MCF 10A (cell line): ENCODE data around the gene COL5A2. TPM values are rescaled to one million over a fixed set of nuclear protein-coding genes. Genes with fewer than 3 reads are reported as not detected.

Experiments used
- BruUV-seq: library from RNA; stranded (reverse); fragments of 400-500 nt; replicated peaks from 2 replicates; lab custom pipeline; 2021; lab: Mats Ljungman, UMichigan
- CTCF ChIA-PET: fragments of 300-600 bp; sonication (Branson Sonifier 250); formaldehyde crosslinking; extraction: SDS; loops from one replicate; lab custom pipeline; 2021; ENCODE audit warnings: antibody characterized with exemption, inconsistent platforms; lab: Yijun Ruan, JAX
- POLR2A ChIA-PET: fragments of 300-600, 350-650 bp; sonication (Branson Sonifier 250); formaldehyde crosslinking; extraction: SDS; loops from one replicate; lab custom pipeline; 2020; ENCODE audit warnings: antibody characterized with exemption, inconsistent platforms; lab: Yijun Ruan, JAX
- DNase-seq: peaks from one replicate; pipeline ENCODE4 v3.0.0-alpha.2; 2018; ENCODE audit not compliant: unreplicated experiment
- H3K27ac Mint-ChIP-seq: one replicate; pipeline ENCODE4 v1.8.0; 2022; ENCODE audit warnings: mild to moderate bottlenecking, low read depth, mixed read lengths; ENCODE audit not compliant: unreplicated experiment
- H3K27me3 Mint-ChIP-seq: one replicate; pipeline ENCODE4 v1.8.0; 2022; ENCODE audit warnings: mixed read lengths; ENCODE audit not compliant: insufficient read depth, unreplicated experiment
- H3K36me3 Mint-ChIP-seq: one replicate; pipeline ENCODE4 v1.8.0; 2022; ENCODE audit warnings: mild to moderate bottlenecking, moderate library complexity, mixed read lengths; ENCODE audit not compliant: insufficient read depth, unreplicated experiment
- H3K4me1 Mint-ChIP-seq: one replicate; pipeline ENCODE4 v1.8.0; 2022; ENCODE audit warnings: mixed read lengths; ENCODE audit not compliant: insufficient read depth, unreplicated experiment
- H3K4me3 Mint-ChIP-seq: one replicate; pipeline ENCODE4 v1.8.0; 2022; ENCODE audit warnings: mild to moderate bottlenecking, moderate library complexity, mixed read lengths; ENCODE audit not compliant: unreplicated experiment
- H3K9me3 Mint-ChIP-seq: one replicate; pipeline ENCODE4 v1.8.0; 2022; ENCODE audit warnings: mixed read lengths; ENCODE audit not compliant: unreplicated experiment
- CTCF ChIP-seq: fragments of 200-600 bp; IDR thresholded peaks from one replicate; pipeline ENCODE4 v1.8.0; 2022; ENCODE audit warnings: antibody characterized with exemption, mild to moderate bottlenecking; ENCODE audit not compliant: unreplicated experiment
- intact Hi-C: fragments of 100-400 bp; cut with micrococcal nuclease; formaldehyde crosslinking; loops from 2 replicates; pipeline ENCODE4 v1.14.1; 2022
- total RNA-seq: library from RNA; stranded (reverse); gene quantifications from 2 replicates; pipeline ENCODE4 v1.2.3, GENCODE V29; 2022

The COL5A2 gene
- total RNA-seq, 1 experiment from 2014 or later: 7.4 TPM

- peaks cover 10% of the 10 kb centered on the region for H3K4me1 Mint-ChIP-seq
- intact Hi-C loops: no loop called here
- no peak for DNase-seq
- CTCF ChIA-PET: interaction anchor here (0.9 to 1.1 kb wide), 2 partner anchors 10 to 99 kb away, joined by 4 read pairs; no protein-coding TSS in a partner anchor
- H3K4me3 Mint-ChIP-seq: no peak overlapping the region
- no peak overlapping the region for H3K27ac Mint-ChIP-seq
- no peaks in the 10 kb centered on the region for H3K9me3 Mint-ChIP-seq
- H3K27me3 Mint-ChIP-seq: no peaks in the 10 kb centered on the region
- no peak for TF ChIP-seq CTCF
- no TSS peak for BruUV-seq
- peaks cover 11% of the 10 kb centered on the region for H3K36me3 Mint-ChIP-seq
- POLR2A ChIA-PET: interaction anchor here (0.7 kb wide), 1 partner anchor 755 kb away, joined by 4 read pairs; no protein-coding TSS in a partner anchor
Observed at GRCh38 chr2:189083606-189084005, 96.0 kb downstream of the COL5A2 start.

- Mint-ChIP-seq H3K27ac (no peak overlapping the region), H3K4me1 (peaks cover 10% of the 10 kb centered on the region)
- CTCF ChIA-PET: interaction anchor here (0.9 to 1.1 kb wide), 2 partner anchors 11 to 99 kb away, joined by 4 read pairs; no protein-coding TSS in a partner anchor
Observed at GRCh38 chr2:189083106-189083505, 96.5 kb downstream of the COL5A2 start.

GRCh38 chr2:189082376-189082975 lies 97.1 kb downstream of the COL5A2 start:
- Mint-ChIP-seq H3K27ac (no peak overlapping the region), H3K9me3 (no peaks in the 10 kb centered on the region), H3K36me3 (peaks cover 11% of the 10 kb centered on the region), H3K27me3 (no peaks in the 10 kb centered on the region), H3K4me1 (peaks cover 10% of the 10 kb centered on the region), H3K4me3 (no peak overlapping the region)
- CTCF ChIA-PET: interaction anchor here (0.6 to 0.8 kb wide), 2 partner anchors 12 to 226 kb away, joined by 3 to 4 read pairs; no protein-coding TSS in a partner anchor
- no TSS peak for BruUV-seq
- no peak for TF ChIP-seq CTCF
- intact Hi-C loops: no loop called here
- DNase-seq: no peak
- POLR2A ChIA-PET: no interaction called here

More at GRCh38 chr2:189083106-189083505, 96.5 kb downstream of the COL5A2 start:
- Mint-ChIP-seq H3K4me3 (no peak overlapping the region), H3K9me3 (no peaks in the 10 kb centered on the region), H3K36me3 (peaks cover 11% of the 10 kb centered on the region), H3K27me3 (no peaks in the 10 kb centered on the region)
- intact Hi-C loops: no loop called here
- TF ChIP-seq CTCF: no peak
- no peak for DNase-seq
- POLR2A ChIA-PET: interaction anchor here (0.7 kb wide), 1 partner anchor 755 kb away, joined by 4 read pairs; no protein-coding TSS in a partner anchor
- no TSS peak for BruUV-seq

DNA sequence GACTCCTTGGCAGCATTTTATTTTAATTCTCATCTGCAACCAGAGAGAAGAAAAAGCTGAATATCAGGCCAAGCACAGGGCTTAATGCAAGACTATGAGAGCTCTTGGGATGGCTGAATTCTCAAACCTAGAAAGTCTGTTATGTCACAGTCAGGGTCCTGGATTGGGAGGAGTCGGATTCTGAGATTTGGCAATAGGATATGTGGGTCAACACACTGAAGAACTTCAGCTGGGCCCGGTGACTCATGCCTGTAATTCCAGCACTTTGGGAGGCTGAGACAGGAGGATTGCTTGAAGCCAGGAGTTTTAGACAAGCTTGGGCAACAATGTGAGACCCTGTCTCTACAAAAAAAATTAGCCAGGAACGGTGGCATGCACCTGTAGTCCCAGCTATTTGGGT lies 103.0 kb downstream of the COL5A2 start:
- no peak for TF ChIP-seq CTCF
- H3K4me1 Mint-ChIP-seq: no peaks in the 10 kb centered on the region
- no peak overlapping the region for H3K27ac Mint-ChIP-seq
- ChIA-PET POLR2A (interaction anchor here (0.9 kb wide), 1 partner anchor 9 kb away, joined by 4 read pairs; no protein-coding TSS in a partner anchor), CTCF (interaction anchor here (0.6 kb wide), 1 partner anchor 20 kb away, joined by 3 read pairs; no protein-coding TSS in a partner anchor)
- H3K36me3 Mint-ChIP-seq: no peaks in the 10 kb centered on the region
- intact Hi-C loops: no loop called here
- H3K4me3 Mint-ChIP-seq: no peak overlapping the region
- peak; percentile 42 for DNase-seq
- no TSS peak for BruUV-seq
- no peaks in the 10 kb centered on the region for H3K27me3 Mint-ChIP-seq
- H3K9me3 Mint-ChIP-seq: no peaks in the 10 kb centered on the region
